Measurements from ENCODE around the gene LTO1.

GRCh38 chr11:69641681-69642548 is 33.2 kb downstream of the LTO1 start:
- TF ChIP-seq, protein P1, sequence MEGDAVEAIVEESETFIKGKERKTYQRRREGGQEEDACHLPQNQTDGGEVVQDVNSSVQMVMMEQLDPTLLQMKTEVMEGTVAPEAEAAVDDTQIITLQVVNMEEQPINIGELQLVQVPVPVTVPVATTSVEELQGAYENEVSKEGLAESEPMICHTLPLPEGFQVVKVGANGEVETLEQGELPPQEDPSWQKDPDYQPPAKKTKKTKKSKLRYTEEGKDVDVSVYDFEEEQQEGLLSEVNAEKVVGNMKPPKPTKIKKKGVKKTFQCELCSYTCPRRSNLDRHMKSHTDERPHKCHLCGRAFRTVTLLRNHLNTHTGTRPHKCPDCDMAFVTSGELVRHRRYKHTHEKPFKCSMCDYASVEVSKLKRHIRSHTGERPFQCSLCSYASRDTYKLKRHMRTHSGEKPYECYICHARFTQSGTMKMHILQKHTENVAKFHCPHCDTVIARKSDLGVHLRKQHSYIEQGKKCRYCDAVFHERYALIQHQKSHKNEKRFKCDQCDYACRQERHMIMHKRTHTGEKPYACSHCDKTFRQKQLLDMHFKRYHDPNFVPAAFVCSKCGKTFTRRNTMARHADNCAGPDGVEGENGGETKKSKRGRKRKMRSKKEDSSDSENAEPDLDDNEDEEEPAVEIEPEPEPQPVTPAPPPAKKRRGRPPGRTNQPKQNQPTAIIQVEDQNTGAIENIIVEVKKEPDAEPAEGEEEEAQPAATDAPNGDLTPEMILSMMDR (conservative IDR thresholded peaks at IDR 0.05; ENCODE audit: low read length) = no peak
- no peak for TF ChIP-seq EZH2phosphoT487 (IDR thresholded peaks at IDR 0.05; ENCODE audit: borderline replicate concordance)
